ENCODE data around the gene CER1.

CER1 gene, protein sequence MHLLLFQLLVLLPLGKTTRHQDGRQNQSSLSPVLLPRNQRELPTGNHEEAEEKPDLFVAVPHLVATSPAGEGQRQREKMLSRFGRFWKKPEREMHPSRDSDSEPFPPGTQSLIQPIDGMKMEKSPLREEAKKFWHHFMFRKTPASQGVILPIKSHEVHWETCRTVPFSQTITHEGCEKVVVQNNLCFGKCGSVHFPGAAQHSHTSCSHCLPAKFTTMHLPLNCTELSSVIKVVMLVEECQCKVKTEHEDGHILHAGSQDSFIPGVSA

GRCh38 chr9:14722391-14723035, at the start of gene CER1:
Gene CER1, minus strand, starts transcription at chr9:14722733. Its CDS starts 61 bp downstream, at chr9:14722672.
- DNase-seq = no peak

- DNase-seq = no peak
Measured at GRCh38 chr9:14770592-14770991, 48.1 kb upstream of the CER1 start.

DNA sequence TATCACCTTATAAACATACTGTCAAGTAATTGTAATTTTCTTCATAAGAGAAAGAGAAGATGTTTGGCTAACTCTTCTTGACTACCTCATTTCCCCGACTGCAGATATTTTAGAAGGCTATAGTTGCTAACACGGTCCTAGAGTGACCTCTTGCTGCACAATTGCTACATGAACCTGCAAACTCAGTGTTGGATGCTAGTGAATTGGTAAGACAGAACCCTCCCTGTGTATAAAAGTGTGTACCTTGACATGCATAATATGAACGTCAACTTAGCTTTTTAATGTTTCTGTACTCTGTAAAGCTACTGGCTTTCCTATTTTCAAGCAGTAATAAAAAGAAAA, 46.7 kb upstream of the CER1 start:
- no peak for DNase-seq

GRCh38 chr9:14768405-14769229, 46.1 kb upstream of the CER1 start:
- peak; percentile 3 for DNase-seq

- no peak for DNase-seq
Measured at GRCh38 chr9:14766299-14766698, 43.8 kb upstream of the CER1 start.

GRCh38 chr9:14761584-14761983, 39.1 kb upstream of the CER1 start:
- DNase-seq = no peak

- DNase-seq = no peak
Measured at GRCh38 chr9:14760060-14760459, 37.5 kb upstream of the CER1 start.

- DNase-seq = no peak
Measured at GRCh38 chr9:14756291-14756690, 33.8 kb upstream of the CER1 start.

DNA sequence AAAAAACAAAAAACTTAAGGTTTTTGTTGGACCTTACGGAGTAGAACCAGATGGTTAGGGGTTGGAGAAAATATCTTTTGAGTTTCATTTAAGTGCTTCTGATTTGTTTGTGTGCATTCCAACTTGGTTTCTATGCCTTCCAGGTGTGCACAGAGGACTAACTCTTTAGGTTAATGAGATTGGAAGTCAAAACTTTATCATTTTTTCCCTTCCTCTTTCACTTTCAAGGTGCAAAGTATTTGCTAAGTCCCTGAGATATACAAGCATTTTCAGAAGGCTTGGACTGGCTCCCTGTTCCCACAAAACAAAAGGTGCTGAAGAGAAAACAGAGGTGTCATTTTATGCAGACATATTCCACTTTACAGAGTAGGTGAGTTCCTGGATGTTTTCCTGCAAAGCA, 30.3 kb upstream of the CER1 start:
- no peak for DNase-seq

DNA sequence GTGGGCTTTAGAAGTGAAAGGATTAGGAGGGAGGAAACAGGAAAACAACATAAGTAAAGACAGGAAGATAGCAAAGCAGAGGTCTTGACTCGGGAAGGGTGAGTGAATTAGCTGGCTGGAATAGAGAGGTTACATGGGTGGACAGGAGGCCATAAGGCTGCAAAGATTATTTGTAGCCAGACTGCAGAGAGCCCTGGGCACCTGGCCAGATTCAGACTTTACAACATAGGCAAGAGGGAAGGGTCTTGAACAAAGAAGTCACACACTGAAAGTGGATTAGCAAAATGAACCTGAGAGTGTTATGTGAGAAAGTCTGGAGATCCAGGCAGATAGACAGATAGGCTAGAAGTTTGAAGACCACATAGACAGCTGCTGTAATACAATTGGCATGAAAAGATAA, 29.7 kb upstream of the CER1 start:
- DNase-seq = no peak

DNA sequence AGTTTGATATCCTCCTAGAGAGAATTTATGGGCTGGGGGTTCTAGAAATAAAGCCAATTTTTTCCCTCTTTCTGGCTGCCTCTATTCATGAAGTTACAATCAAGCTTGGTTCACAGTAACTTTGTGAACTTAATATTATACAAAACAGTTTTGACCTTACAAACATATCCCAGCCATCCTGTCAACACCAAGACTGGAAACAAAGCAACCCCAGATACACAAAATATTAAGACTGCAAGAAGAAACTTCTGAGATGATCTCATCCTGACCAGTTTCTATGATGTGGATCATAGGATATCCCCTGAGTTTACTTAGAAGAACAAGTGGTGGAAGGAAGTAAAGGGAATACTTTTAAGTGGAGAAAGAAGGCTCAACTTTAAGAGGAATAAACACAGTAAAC, 28.3 kb upstream of the CER1 start:
- no peak for DNase-seq

- DNase-seq = no peak
Measured at GRCh38 chr9:14749741-14750211, 27.2 kb upstream of the CER1 start.

DNA sequence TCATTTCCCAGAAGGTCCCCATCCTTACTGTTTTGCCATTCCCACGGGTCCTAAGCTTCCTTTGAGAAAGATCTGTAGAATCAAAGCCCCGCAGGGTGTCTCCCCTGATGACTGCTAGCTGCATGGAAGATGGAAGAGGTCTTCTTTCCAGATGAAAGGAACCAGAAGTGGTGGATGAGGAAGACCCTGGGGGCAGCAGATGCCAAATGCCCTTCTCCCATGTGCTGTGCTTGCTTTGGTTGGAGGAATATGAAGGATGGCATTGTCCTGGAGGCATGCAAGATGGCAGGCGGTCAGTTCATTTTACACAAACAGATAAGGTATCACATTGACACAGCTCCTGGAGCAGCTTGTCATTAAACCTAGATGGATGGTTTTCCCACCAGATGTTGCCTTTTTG, 25.8 kb upstream of the CER1 start:
- no peak for DNase-seq

GRCh38 chr9:14747111-14747510, 24.6 kb upstream of the CER1 start:
- no peak for DNase-seq

DNA sequence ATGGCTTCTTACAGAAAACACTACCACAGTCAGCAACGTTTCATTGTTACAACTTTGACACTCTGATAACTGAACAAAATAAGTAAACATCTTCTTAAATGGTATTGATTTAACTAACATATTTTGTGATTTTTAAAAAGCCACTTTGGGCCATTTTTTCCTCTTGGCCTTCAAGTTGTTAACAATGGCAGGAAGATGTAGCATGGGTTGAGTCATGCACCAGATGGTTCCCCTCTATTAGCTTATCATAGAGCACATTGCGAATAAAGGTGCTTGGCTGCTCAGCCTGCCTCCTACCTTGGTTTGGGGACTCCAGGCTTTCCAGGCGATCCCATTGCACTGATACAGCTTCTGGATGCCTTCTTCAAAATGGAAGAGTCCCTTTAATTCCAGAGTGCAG, 24.1 kb upstream of the CER1 start:
- no peak for DNase-seq

GRCh38 chr9:14744768-14745167, 22.2 kb upstream of the CER1 start:
- DNase-seq = no peak

- DNase-seq = no peak
Measured at GRCh38 chr9:14741369-14741768, 18.8 kb upstream of the CER1 start.

DNA sequence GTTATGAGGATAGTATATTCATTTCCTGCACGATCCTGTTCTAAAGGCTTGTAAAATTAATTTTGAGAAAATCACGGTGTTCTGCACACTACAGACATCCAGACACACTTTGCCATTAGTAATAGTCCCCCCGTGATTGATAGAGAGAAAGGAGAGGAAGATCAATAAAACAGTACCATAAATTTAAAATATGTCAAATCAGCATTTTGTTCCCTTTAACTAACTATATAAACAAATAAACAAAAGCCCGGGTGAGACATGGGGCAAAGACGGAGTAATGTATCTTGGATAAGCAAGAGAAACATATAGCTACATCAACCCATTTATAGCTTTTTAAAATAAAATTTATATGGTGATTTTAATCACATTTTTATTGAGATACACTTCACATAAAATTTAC, 10.6 kb upstream of the CER1 start:
- DNase-seq = no peak

DNA sequence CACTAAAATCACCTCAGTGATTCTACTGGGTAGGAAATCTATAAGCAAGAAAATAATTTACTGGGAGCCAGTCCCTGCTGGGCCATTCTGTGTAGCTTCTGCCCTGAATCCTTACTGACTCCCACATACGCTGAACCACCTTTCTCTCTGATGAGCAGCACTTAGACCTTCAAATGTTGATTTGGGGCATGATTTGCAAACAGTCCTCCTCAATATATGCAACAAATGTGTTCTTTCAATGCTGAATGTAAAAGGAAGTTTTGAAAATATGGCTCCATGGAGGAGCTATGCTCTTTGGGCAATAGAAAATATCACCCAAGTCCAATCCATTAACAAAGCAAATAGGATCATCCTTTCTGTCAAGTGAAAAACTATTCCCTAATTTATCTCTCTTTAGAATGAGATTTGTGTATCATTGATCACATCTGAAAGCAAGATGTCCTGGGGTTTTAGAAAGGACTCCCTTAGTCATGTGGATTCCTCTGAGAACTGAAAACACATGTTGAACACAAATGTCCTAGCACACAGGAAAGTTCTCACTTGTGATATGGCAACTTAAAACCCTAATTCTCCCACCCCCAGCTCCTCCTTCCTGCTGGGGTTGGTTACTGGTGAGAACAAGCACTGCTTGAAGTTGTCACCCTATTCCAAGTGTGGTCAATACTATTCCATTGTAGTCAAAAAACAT, 8.9 kb upstream of the CER1 start:
- no peak for DNase-seq

DNA sequence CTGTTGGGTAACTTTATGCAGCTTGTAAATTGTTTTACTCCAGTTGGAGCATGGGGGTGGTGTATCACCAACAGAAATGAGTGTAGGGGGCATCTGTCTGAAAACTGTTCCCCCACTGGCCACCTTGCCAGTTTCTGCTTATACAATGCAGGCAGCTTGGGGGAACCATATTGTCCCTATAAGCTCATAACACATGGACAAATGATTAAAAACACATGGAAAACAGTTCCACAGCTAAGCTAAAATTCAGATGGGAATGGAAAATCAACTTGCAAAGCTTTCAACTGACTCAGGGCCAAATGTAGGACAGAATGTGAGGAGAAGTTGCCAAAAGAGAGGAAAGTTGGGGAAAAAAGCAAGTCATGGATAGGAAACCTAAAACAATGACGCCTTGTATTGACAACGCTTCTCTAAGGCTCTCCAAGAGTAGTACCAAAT, 7.9 kb upstream of the CER1 start:
- no peak for DNase-seq

- DNase-seq = no peak
Measured at GRCh38 chr9:14723301-14723700, 768 bp upstream of the CER1 start.

DNA sequence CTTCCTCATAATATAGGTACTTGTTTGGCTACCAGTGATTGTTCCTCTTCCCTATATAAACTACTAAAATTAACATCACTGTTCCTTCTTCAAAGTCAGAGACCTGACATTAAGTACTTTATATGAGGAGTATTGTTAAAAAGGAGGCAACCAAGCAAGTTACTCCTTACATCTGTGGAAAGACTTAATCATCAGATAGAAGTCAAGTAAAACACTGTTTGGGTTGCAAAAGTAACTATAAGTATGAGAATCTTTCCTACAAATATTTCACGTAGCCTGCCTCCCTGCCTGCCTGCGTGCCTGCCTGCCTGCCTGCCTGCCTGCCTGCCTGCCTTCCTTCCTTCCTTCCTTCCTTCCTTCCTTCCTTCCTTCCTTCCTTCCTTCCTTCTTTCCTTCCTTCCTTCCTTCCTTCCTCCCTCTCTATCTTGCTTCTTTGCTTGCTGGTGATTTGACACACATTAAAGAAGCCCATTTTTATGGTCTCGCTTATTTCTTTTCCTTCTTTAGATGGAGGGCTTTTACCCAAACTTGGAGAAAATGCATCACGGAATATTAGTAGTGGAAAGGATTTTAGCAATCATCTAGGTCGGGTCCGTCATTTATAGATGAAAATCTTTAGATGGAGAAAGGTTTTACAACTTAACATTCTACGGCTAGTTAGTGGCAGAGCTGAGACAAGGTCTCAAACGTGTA, 3.2 kb downstream of the CER1 start:
- no peak for DNase-seq

DNA sequence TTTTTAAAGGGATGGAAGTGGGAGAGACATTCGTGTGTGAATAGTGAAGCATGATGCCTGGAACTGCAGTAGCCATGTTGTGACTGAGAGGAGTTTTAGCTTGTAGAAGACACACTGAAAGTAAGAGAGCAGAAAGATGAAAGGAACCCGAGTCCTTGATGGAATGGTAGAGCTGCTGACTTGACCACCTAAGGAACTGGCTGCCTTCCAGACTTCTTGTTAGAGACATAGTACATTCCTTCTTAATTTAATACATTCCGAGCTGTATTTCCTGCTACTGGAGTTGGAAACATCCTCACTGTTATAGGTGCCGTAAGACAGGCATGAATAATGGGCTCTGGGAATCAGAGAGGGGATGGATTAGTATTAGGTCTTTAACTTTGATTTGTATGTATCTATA, 7.4 kb downstream of the CER1 start:
- no peak for DNase-seq
